Activated T-helper 1 cell treated with anti-CD3 and anti-CD28 coated beads, Interleukin-12 subunit alpha, Interleukin-12 subunit beta, Interleukin-2, Interleukin-4 antibody, amounts not matched to agents 30 ng/mL and 10 ng/mL and 1 ng/mL, durations not matched to agents 14 hours and 24 hours and 36 hours (primary cell): ENCODE data around the gene ANTXR2. TPM values are rescaled to one million over a fixed set of nuclear protein-coding genes. Genes with fewer than 3 reads are reported as not detected.
A peak's percentile ranks its signal among the peaks of the same experiment; 100 is the strongest.
"Not testable (repeated sequence)": the region's sequence is repeated elsewhere in the genome, so short reads cannot be mapped to it uniquely, and the experiment has no call there.

Experiments used
- DNase-seq: peaks from one replicate; pipeline ENCODE4 v3.0.0; 2021; ENCODE audit warnings: low spot score
- H3K27ac Mint-ChIP-seq: one replicate; pipeline ENCODE4 v1.8.0; 2021; ENCODE audit warnings: mild to moderate bottlenecking, mixed read lengths
- H3K27me3 Mint-ChIP-seq: one replicate; pipeline ENCODE4 v1.8.0; 2022; ENCODE audit warnings: mild to moderate bottlenecking, moderate library complexity, mixed read lengths; ENCODE audit not compliant: insufficient read depth
- H3K36me3 Mint-ChIP-seq: one replicate; pipeline ENCODE4 v1.8.0; 2021; ENCODE audit warnings: low read depth, mixed read lengths
- H3K4me1 Mint-ChIP-seq: one replicate; pipeline ENCODE4 v1.8.0; 2021; ENCODE audit warnings: low read depth, mixed read lengths
- H3K4me3 Mint-ChIP-seq: one replicate; pipeline ENCODE4 v1.8.0; 2021; ENCODE audit warnings: mild to moderate bottlenecking, moderate library complexity, mixed read lengths
- H3K9me3 Mint-ChIP-seq: one replicate; pipeline ENCODE4 v1.8.0; 2021; ENCODE audit warnings: mixed read lengths
- intact Hi-C: fragments of 100-400 bp; cut with micrococcal nuclease; formaldehyde crosslinking; loops from one replicate; pipeline ENCODE4 v1.15.1; 2024
- total RNA-seq: library from RNA; stranded (reverse); gene quantifications from 2 replicates; pipeline ENCODE4 v1.2.3, GENCODE V29; 2022

Gene ANTXR2
- total RNA-seq, 1 donor from 2014 or later: 29.8 TPM

GRCh38 chr4:80007745-80008149 lies 65.3 kb downstream of the ANTXR2 start:
- Mint-ChIP-seq H3K27me3 (no peaks in the 10 kb centered on the region), H3K4me3 (peak overlapping the region; percentile 41), H3K4me1 (peaks cover 74% of the 10 kb centered on the region), H3K9me3 (peaks cover 20% of the 10 kb centered on the region), H3K27ac (peak overlapping the region; percentile 88), H3K36me3 (peaks cover 60% of the 10 kb centered on the region)
- DNase-seq: no peak
- intact Hi-C loops: loop anchor here (1.0 to 2.0 kb wide), 7 partner anchors 10 to 1349 kb away; no protein-coding TSS in a partner anchor

GRCh38 chr4:80006935-80007744 lies 65.9 kb downstream of the ANTXR2 start:
- Mint-ChIP-seq H3K36me3 (peaks cover 63% of the 10 kb centered on the region), H3K27me3 (no peaks in the 10 kb centered on the region), H3K27ac (peak overlapping the region; percentile 88), H3K4me3 (peak overlapping the region; percentile 16), H3K4me1 (peaks cover 69% of the 10 kb centered on the region), H3K9me3 (peaks cover 21% of the 10 kb centered on the region)
- intact Hi-C loops: loop anchor here (1.0 to 2.0 kb wide), 6 partner anchors 51 to 1348 kb away; no protein-coding TSS in a partner anchor
- DNase-seq: no peak

GRCh38 chr4:80005863-80006262 lies 67.2 kb downstream of the ANTXR2 start:
- no peak overlapping the region for H3K4me3 Mint-ChIP-seq
- intact Hi-C loops: loop anchor here (1.0 to 2.0 kb wide), 5 partner anchors 18 to 1347 kb away; no protein-coding TSS in a partner anchor
- H3K9me3 Mint-ChIP-seq: peaks cover 27% of the 10 kb centered on the region
- peaks cover 65% of the 10 kb centered on the region for H3K36me3 Mint-ChIP-seq
- no peaks in the 10 kb centered on the region for H3K27me3 Mint-ChIP-seq
- DNase-seq: no peak
- peak overlapping the region; percentile 87 for H3K27ac Mint-ChIP-seq
- H3K4me1 Mint-ChIP-seq: peaks cover 59% of the 10 kb centered on the region

GRCh38 chr4:80004319-80004718 lies 68.7 kb downstream of the ANTXR2 start:
- peaks cover 22% of the 10 kb centered on the region for H3K9me3 Mint-ChIP-seq
- intact Hi-C loops: no loop called here
- H3K27me3 Mint-ChIP-seq: no peaks in the 10 kb centered on the region
- DNase-seq: no peak
- H3K27ac Mint-ChIP-seq: peak overlapping the region; percentile 31
- H3K4me3 Mint-ChIP-seq: no peak overlapping the region
- peaks cover 48% of the 10 kb centered on the region for H3K4me1 Mint-ChIP-seq
- H3K36me3 Mint-ChIP-seq: peaks cover 63% of the 10 kb centered on the region

- intact Hi-C loops, H3K4me3 Mint-ChIP-seq, DNase-seq, H3K27ac Mint-ChIP-seq, H3K27me3 Mint-ChIP-seq: not testable (repeated sequence)
- H3K9me3 Mint-ChIP-seq: peaks cover 22% of the 10 kb centered on the region
- H3K36me3 Mint-ChIP-seq: peaks cover 60% of the 10 kb centered on the region
- H3K4me1 Mint-ChIP-seq: peaks cover 47% of the 10 kb centered on the region
Measured at GRCh38 chr4:80002559-80002958, 70.5 kb downstream of the ANTXR2 start.

- peaks cover 34% of the 10 kb centered on the region for H3K4me1 Mint-ChIP-seq
- intact Hi-C loops: loop anchor here (10.0 kb wide), 1 partner anchor 1064 kb away; the partner anchor contains the start of gene PAQR3
- H3K9me3 Mint-ChIP-seq: not testable (repeated sequence)
Measured at GRCh38 chr4:79999048-79999447, 74.0 kb downstream of the ANTXR2 start.

GRCh38 chr4:79998201-79998600 lies 74.8 kb downstream of the ANTXR2 start:
- H3K36me3 Mint-ChIP-seq: peaks cover 47% of the 10 kb centered on the region
- intact Hi-C loops: loop anchor here (10.0 kb wide), 1 partner anchor 1063 kb away; the partner anchor contains the start of gene PAQR3
- peaks cover 34% of the 10 kb centered on the region for H3K4me1 Mint-ChIP-seq

More at GRCh38 chr4:79999048-79999447, 74.0 kb downstream of the ANTXR2 start:
- not testable (repeated sequence) for DNase-seq, H3K27me3 Mint-ChIP-seq, H3K4me3 Mint-ChIP-seq, H3K27ac Mint-ChIP-seq
- peaks cover 44% of the 10 kb centered on the region for H3K36me3 Mint-ChIP-seq

GRCh38 chr4:79996851-79997250 lies 76.2 kb downstream of the ANTXR2 start:
- intact Hi-C loops: loop anchor here (10.0 kb wide), 1 partner anchor 1062 kb away; the partner anchor contains the start of gene PAQR3
- Mint-ChIP-seq H3K4me3 (no peak overlapping the region), H3K9me3 (peaks cover 2% of the 10 kb centered on the region), H3K36me3 (peaks cover 43% of the 10 kb centered on the region), H3K27ac (no peak overlapping the region), H3K27me3 (no peaks in the 10 kb centered on the region), H3K4me1 (peaks cover 34% of the 10 kb centered on the region)
- no peak for DNase-seq

More at GRCh38 chr4:79998201-79998600, 74.8 kb downstream of the ANTXR2 start:
- no peak for DNase-seq
- no peaks in the 10 kb centered on the region for H3K27me3 Mint-ChIP-seq
- H3K27ac Mint-ChIP-seq: no peak overlapping the region
- no peak overlapping the region for H3K4me3 Mint-ChIP-seq
- H3K9me3 Mint-ChIP-seq: peaks cover 6% of the 10 kb centered on the region

- Mint-ChIP-seq H3K4me3 (no peak overlapping the region), H3K27ac (no peak overlapping the region), H3K4me1 (peaks cover 41% of the 10 kb centered on the region), H3K27me3 (no peaks in the 10 kb centered on the region), H3K9me3 (peaks cover 12% of the 10 kb centered on the region), H3K36me3 (peaks cover 47% of the 10 kb centered on the region)
- no peak for DNase-seq
- intact Hi-C loops: loop anchor here (10.0 kb wide), 1 partner anchor 1059 kb away; the partner anchor contains the start of gene PAQR3
Measured at GRCh38 chr4:79993476-79993875, 79.6 kb downstream of the ANTXR2 start.

- no peak overlapping the region for H3K27ac Mint-ChIP-seq
- no peaks in the 10 kb centered on the region for H3K27me3 Mint-ChIP-seq
- no peak overlapping the region for H3K4me3 Mint-ChIP-seq
- DNase-seq: no peak
- intact Hi-C loops: loop anchor here (10.0 kb wide), 1 partner anchor 1057 kb away; the partner anchor contains the start of gene PAQR3
- peaks cover 35% of the 10 kb centered on the region for H3K4me1 Mint-ChIP-seq
- H3K36me3 Mint-ChIP-seq: peaks cover 55% of the 10 kb centered on the region
- H3K9me3 Mint-ChIP-seq: peaks cover 14% of the 10 kb centered on the region
Measured at GRCh38 chr4:79991601-79992000, 81.4 kb downstream of the ANTXR2 start.

- DNase-seq, H3K27ac Mint-ChIP-seq, H3K27me3 Mint-ChIP-seq, H3K4me3 Mint-ChIP-seq: not testable (repeated sequence)
- Mint-ChIP-seq H3K9me3 (peaks cover 14% of the 10 kb centered on the region), H3K4me1 (peaks cover 34% of the 10 kb centered on the region), H3K36me3 (peaks cover 56% of the 10 kb centered on the region)
- intact Hi-C loops: loop anchor here (10.0 kb wide), 1 partner anchor 1056 kb away; the partner anchor contains the start of gene PAQR3
Measured at GRCh38 chr4:79991100-79991499, 81.9 kb downstream of the ANTXR2 start.

- H3K36me3 Mint-ChIP-seq: peaks cover 44% of the 10 kb centered on the region
- DNase-seq: no peak
- intact Hi-C loops: no loop called here
- peaks cover 14% of the 10 kb centered on the region for H3K9me3 Mint-ChIP-seq
- H3K27ac Mint-ChIP-seq: no peak overlapping the region
- peaks cover 27% of the 10 kb centered on the region for H3K4me1 Mint-ChIP-seq
- no peak overlapping the region for H3K4me3 Mint-ChIP-seq
- no peaks in the 10 kb centered on the region for H3K27me3 Mint-ChIP-seq
Measured at GRCh38 chr4:79987401-79987800, 85.6 kb downstream of the ANTXR2 start.

GRCh38 chr4:79983431-79983830 lies 89.6 kb downstream of the ANTXR2 start:
- Mint-ChIP-seq H3K27me3 (no peaks in the 10 kb centered on the region), H3K4me3 (no peak overlapping the region), H3K9me3 (peaks cover 2% of the 10 kb centered on the region), H3K27ac (no peak overlapping the region), H3K4me1 (peaks cover 11% of the 10 kb centered on the region), H3K36me3 (peaks cover 37% of the 10 kb centered on the region)
- no peak for DNase-seq
- intact Hi-C loops: no loop called here
